Progenitor cell of endocrine pancreas (in vitro differentiated cells): ENCODE results near the gene ATAD3A. TPM values are rescaled to one million over a fixed set of nuclear protein-coding genes. Genes with fewer than 3 reads are reported as not detected.
"Not testable (repeated sequence)": the region's sequence is repeated elsewhere in the genome, so short reads cannot be mapped to it uniquely, and the experiment has no call there.

Source experiments
- DNase-seq: peaks from one replicate; pipeline ENCODE4 v3.0.0; 2021; ENCODE audit warnings: low spot score; ENCODE audit not compliant: unreplicated experiment
- H3K27ac Mint-ChIP-seq: 2 replicates; pipeline ENCODE4 v1.8.0; 2021; ENCODE audit warnings: mild to moderate bottlenecking, moderate library complexity, mixed read lengths
- H3K27me3 Mint-ChIP-seq: 2 replicates; pipeline ENCODE4 v1.8.0; 2021; ENCODE audit warnings: mixed read lengths
- H3K36me3 Mint-ChIP-seq: 2 replicates; pipeline ENCODE4 v1.8.0; 2022; ENCODE audit warnings: mixed read lengths; ENCODE audit not compliant: insufficient read depth
- H3K4me1 Mint-ChIP-seq: 2 replicates; pipeline ENCODE4 v1.8.0; 2021; ENCODE audit warnings: low read depth, mixed read lengths
- H3K4me3 Mint-ChIP-seq: 2 replicates; pipeline ENCODE4 v1.8.0; 2021; ENCODE audit warnings: low read depth, mild to moderate bottlenecking, moderate library complexity, mixed read lengths
- H3K9me3 Mint-ChIP-seq: 2 replicates; pipeline ENCODE4 v1.8.0; 2021; ENCODE audit warnings: low read depth, mixed read lengths
- total RNA-seq: library from RNA; stranded (reverse); gene quantifications from 2 replicates; pipeline ENCODE4 v1.2.1, GENCODE V29; 2021
- TF ChIP-seq, protein P1 (sequence below): fragments of 200-600 bp; sonication (generic); IDR thresholded peaks from one replicate; pipeline ENCODE4 v1.5.0; 2021; ENCODE audit warnings: antibody characterized with exemption, mild to moderate bottlenecking; ENCODE audit not compliant: unreplicated experiment

The ATAD3A gene
- total RNA-seq, 1 donor from 2014 or later, result 37.4 TPM

DNA sequence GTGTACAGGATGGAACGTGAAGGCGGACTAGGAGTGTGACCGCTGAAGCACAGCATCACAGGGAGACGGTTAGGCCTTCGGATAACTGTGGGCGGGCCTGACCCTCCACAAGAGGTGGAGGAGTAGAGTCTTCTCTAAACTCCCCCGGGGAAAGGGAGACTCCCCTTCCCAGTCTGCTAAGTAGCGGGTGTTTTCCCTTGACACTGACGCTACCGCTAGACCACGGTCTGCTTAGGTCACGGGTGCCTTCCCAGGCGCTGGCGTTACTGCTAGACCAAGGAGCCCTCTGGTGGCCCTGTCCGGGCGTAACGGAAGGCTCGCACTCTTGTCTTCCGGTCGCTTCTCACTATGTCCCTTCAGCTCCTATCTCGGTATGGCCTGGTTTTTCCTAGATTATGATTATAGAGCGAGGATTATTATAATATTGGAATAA is 6.6 kb upstream of the ATAD3A start:
- not testable (repeated sequence) for H3K4me1 Mint-ChIP-seq, H3K9me3 Mint-ChIP-seq, H3K27me3 Mint-ChIP-seq, H3K36me3 Mint-ChIP-seq, DNase-seq
- Mint-ChIP-seq H3K27ac (peak overlapping the region; percentile 95), H3K4me3 (peak overlapping the region; percentile 62)
- TF ChIP-seq, protein P1, sequence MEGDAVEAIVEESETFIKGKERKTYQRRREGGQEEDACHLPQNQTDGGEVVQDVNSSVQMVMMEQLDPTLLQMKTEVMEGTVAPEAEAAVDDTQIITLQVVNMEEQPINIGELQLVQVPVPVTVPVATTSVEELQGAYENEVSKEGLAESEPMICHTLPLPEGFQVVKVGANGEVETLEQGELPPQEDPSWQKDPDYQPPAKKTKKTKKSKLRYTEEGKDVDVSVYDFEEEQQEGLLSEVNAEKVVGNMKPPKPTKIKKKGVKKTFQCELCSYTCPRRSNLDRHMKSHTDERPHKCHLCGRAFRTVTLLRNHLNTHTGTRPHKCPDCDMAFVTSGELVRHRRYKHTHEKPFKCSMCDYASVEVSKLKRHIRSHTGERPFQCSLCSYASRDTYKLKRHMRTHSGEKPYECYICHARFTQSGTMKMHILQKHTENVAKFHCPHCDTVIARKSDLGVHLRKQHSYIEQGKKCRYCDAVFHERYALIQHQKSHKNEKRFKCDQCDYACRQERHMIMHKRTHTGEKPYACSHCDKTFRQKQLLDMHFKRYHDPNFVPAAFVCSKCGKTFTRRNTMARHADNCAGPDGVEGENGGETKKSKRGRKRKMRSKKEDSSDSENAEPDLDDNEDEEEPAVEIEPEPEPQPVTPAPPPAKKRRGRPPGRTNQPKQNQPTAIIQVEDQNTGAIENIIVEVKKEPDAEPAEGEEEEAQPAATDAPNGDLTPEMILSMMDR, result peak; percentile 34

DNA sequence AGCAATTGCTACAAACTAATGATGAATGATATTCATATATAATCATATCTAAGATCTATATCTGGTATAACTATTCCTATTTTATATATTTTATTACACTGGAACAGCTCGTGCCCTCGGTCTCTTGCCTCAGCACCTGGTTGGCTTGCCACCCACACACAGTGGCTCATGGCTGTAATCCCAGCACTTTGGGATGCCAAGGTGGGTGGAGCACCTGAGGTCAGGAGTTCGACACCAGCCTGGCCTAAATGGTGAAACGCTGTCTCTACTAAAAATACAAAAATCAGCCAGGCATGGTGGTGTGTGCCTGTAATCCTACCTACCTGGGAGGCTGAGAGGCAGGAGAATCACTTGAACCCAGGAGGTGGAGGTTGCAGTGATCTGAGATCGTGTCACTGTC is 6.2 kb upstream of the ATAD3A start:
- H3K27me3 Mint-ChIP-seq, H3K36me3 Mint-ChIP-seq, H3K9me3 Mint-ChIP-seq, H3K4me3 Mint-ChIP-seq, H3K4me1 Mint-ChIP-seq, DNase-seq: not testable (repeated sequence)
- peak overlapping the region; percentile 64 for H3K27ac Mint-ChIP-seq

DNA sequence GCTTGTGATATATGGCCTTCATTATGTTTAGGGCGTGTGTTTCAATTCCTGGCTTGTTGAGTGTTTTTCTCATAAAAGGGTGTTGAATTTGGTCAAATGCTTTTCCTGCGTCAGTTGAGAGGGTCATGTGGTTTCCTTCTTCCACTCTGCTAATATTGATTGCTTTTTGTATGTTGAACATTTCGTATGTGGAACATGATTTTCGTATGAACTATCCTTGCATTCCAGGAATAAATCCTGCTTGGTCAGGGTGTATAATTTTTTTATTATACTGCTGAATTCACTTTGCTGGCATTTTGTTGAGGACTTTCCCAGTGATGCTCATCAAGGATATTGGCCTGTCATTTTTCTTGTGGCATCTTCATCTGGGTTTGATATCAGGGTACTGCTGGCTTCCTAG is 4.7 kb upstream of the ATAD3A start:
- no peaks in the 10 kb centered on the region for H3K27me3 Mint-ChIP-seq
- H3K27ac Mint-ChIP-seq, result no peak overlapping the region
- TF ChIP-seq, protein P1, result no peak
- no peak for DNase-seq
- peaks cover 10% of the 10 kb centered on the region for H3K4me1 Mint-ChIP-seq
- H3K9me3 Mint-ChIP-seq, result no peaks in the 10 kb centered on the region
- no peaks in the 10 kb centered on the region for H3K36me3 Mint-ChIP-seq
- no peak overlapping the region for H3K4me3 Mint-ChIP-seq

DNA sequence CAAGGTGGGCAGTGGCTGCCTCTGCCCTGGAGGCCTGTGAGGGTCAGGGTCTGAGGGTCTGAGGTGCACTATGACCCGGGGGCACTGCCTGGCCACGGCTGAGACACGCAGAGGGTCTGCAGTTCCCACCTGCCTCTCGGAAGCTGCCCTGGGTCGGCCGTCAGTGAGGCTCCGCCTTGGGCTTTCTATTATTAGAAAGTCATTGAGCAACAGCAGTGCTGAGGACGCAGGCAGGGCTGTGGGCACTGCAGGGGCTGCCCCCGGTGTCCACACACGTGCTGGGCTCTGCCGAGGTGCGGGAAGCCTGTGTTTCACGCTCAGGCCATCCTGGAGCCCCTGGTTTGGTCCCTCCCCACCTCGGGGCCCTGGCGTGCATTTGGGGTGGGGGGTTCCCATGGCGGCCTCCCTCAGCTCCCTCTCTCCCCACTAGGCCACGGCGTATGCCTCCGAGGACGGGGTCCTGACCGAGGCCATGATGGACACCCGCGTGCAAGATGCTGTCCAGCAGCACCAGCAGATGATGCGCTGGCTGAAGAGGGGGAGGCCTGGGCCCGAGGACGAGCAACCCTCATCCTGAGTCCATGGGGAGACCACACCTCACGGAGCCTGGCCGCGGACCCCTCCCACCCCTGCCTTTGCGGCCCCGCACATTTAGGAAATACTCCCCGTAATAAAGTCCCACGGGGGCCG is 3.0 kb upstream of the ATAD3A start:
- H3K4me1 Mint-ChIP-seq, result peaks cover 12% of the 10 kb centered on the region
- not testable (repeated sequence) for DNase-seq, H3K27ac Mint-ChIP-seq, H3K9me3 Mint-ChIP-seq, H3K4me3 Mint-ChIP-seq, H3K36me3 Mint-ChIP-seq, H3K27me3 Mint-ChIP-seq

DNA sequence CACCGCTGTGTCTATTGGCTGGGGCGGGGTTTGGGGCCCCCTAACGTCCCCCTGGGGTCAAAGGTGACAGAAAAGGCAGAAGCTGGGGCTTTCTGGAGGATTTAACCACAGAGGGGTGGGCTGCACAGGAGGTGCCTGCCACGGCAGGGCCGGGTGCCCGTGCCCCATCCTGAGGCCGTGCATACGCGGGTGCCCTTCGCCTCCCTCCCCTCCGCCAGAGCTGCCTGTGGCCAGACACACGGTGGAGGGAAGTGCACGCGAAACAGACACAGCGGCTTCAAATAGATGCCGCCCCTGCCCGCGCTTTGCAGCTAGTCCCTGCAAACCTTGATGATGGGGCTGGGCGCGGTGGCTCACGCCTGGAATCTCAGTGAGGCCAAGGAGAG is 2.5 kb upstream of the ATAD3A start:
- peaks cover 12% of the 10 kb centered on the region for H3K4me1 Mint-ChIP-seq
- not testable (repeated sequence) for H3K9me3 Mint-ChIP-seq, H3K27ac Mint-ChIP-seq, DNase-seq, H3K36me3 Mint-ChIP-seq, H3K27me3 Mint-ChIP-seq, H3K4me3 Mint-ChIP-seq

DNA sequence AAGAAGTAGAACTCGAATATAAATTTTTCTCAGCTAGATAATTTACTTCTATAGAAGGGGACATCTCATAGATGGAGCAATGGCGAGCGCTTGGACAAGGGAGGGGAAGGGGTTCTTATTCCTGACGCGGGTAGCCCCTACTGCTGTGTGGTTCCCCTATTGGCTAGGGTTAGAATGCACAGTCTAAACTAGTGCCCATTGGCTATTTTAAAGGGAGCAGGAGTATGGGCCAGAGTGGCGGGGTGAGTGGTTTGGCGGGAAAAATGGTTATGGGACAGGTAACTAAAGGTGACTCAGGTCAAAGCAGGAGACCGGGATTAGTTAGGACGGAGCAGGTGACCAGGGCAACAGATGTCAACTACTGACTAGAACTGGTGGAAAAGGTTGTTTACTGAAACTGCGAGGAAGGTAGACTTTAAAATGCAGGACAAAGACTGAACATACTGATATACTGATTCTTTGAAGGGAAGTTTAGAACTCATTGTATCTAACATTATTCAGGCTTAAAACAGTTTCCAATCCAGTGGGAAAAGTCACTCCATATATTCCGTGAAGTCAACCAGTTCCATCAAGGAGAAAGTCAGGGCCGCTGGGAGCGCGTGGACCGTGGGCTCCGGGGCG is 940 bp upstream of the ATAD3A start:
- Mint-ChIP-seq H3K27ac (peak overlapping the region; percentile 91), H3K4me3 (peak overlapping the region; percentile 85), H3K27me3 (no peaks in the 10 kb centered on the region), H3K36me3 (no peaks in the 10 kb centered on the region), H3K9me3 (no peaks in the 10 kb centered on the region), H3K4me1 (peaks cover 5% of the 10 kb centered on the region)
- no peak for DNase-seq
- TF ChIP-seq, protein P1, result peak; percentile 19

DNA sequence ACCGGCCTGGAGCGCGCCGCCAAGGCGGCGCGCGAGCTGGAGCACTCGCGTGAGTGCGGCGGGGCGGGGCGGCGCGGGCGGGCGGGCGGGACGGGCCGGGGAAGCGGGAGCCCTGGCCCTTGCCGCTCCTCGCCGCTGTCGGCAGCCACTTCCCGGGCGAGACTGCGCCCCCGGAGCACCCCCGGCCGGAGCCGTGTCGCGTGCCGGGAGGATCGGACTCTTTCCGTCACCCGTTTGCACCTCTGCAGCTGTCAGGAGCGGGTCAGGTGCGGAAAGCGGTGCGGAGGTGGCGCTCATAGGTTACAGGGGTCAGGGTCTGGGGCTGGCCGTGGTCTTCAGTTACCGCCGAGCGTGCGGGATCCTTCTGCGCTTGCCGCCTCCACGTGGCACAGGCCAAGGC is 463 bp downstream of the ATAD3A start:
- not testable (repeated sequence) for DNase-seq

DNA sequence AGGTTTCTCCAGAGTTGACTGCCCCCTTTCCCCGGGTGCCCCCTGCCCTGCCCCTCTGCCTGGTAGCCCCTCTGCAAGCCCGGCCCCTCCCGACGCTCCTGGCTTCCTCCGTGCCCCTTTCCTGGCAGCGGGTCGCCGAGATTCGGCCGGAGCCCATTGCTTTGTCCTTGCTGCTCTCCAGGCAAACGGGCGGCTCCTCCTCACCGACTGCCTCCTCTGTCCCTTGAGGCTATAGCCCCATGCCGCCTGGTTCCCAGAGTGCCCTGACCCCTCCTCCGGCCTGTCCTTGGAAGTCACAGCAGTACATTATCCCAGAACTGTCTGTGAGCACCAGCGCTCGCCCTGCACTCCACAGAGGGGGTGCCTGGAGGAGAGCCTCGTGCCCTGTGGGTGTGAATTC is 1.7 kb downstream of the ATAD3A start:
- H3K9me3 Mint-ChIP-seq, H3K27me3 Mint-ChIP-seq, DNase-seq, H3K27ac Mint-ChIP-seq, H3K4me1 Mint-ChIP-seq, H3K36me3 Mint-ChIP-seq: not testable (repeated sequence)
- peak overlapping the region; percentile 57 for H3K4me3 Mint-ChIP-seq

More for the DNA sequence above, 463 bp downstream of the ATAD3A start:
- H3K27me3 Mint-ChIP-seq, H3K9me3 Mint-ChIP-seq, H3K27ac Mint-ChIP-seq, H3K4me1 Mint-ChIP-seq, H3K36me3 Mint-ChIP-seq: not testable (repeated sequence)
- peak overlapping the region; percentile 67 for H3K4me3 Mint-ChIP-seq

DNA sequence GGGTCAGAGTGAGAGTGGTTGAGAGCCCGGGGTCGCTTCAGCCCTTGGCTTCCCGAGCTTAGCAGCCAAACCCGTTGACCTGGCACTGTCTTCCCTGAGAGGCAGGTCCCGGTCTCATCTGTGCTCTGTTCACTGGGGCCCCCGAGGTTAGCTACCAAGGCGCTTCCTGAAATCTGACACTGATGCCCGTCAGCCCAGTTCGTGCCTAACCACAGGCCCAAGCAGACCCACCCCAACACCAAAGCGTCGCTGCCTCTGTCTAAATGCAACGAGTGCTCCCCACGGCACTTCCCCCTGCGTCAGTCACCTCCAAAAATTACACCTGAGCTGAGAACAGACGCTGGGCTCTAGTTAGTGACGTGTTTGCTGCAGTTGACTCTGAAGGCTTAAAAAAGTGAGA is 2.4 kb downstream of the ATAD3A start:
- H3K9me3 Mint-ChIP-seq, H3K4me3 Mint-ChIP-seq, H3K27me3 Mint-ChIP-seq, DNase-seq, H3K36me3 Mint-ChIP-seq, H3K4me1 Mint-ChIP-seq, H3K27ac Mint-ChIP-seq: not testable (repeated sequence)

DNA sequence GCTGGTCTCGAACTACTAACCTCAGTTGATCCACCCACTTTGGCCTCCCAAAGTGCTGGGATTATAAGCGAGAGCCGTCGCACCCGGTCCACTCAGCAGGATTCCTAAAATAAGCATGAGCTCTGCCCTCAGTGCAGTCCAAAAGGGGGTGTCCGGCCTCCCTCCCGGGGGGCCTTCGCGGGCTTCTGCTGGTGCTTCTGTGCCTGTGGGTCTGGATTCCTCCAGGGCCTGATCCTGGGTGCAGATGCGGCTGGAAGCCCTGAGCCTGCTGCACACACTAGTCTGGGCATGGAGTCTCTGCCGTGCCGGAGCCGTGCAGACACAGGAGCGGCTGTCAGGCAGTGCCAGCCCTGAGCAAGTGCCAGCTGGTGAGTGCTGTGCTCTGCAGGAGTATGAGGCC is 5.0 kb downstream of the ATAD3A start:
- H3K4me1 Mint-ChIP-seq, H3K27me3 Mint-ChIP-seq, H3K4me3 Mint-ChIP-seq, H3K27ac Mint-ChIP-seq, H3K36me3 Mint-ChIP-seq, DNase-seq, H3K9me3 Mint-ChIP-seq: not testable (repeated sequence)
